GM10266 (cell line): Measurements from ENCODE around the gene TMTC3.

Experiments
- DNase-seq: peaks from one replicate; pipeline ENCODE4 v3.0.0; 2012; ENCODE audit errors: extremely low spot score
- CTCF ChIP-seq: IDR thresholded peaks from 2 replicates; pipeline ENCODE4 v1.5.1; 2012; ENCODE audit warnings: mild to moderate bottlenecking, low read depth; ENCODE audit not compliant: control insufficient read depth, insufficient read depth; ENCODE audit errors: missing control alignments

The TMTC3 gene

GRCh38 chr12:88247241-88247643, 105.1 kb downstream of the TMTC3 start:
- no peak for DNase-seq
- no peak for TF ChIP-seq CTCF

GRCh38 chr12:88248606-88249005, 106.5 kb downstream of the TMTC3 start:
- no peak for DNase-seq
- no peak for TF ChIP-seq CTCF
